ENCODE measurements around the gene TP53I13.

TP53I13 gene

DNA sequence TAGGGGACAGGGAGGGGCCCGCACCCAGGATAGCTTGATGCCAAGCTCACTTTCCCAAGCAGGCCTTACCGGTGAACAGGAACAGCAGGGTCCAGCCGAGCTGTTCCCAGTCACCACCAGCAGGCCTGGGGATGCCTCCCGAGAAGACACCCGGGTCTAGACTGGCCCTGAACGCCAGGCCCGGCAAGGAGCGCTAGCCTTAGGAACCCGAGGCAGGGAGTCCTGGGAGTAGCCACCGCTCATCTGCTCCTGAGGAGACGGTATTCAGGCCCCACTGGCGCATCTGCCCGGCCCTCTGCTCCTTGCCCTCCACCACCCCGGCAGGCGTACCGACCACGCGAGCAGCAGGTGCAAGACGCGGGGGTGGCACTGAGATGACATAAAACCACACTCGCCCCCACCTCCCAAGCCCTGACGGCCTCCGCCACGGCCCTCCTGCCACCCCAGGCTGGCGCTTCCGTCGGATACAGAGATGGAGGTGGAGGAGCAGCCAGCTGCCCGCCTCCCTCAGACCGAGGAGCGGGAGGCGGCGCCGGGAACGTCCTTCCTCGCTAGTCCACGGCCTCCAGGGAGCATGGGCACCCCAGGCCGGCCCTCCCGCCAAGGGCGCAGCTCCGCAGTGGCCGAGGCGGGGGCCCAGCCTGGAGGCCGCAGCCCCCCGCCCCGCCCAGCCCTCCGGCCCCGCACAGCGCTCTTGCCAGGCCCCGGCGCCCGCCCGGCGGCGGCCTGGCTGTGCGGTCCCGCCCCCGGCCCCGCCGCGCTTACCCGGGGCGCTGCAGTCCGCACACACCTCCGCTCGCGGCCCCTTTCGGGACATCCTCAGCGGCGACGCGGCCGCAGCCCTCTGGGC is 20.3 kb downstream of the TP53I13 start:
- Histone ChIP-seq H3K36me3 (ENCODE audit: control insufficient read depth, insufficient read depth, low read length) (no peaks in the 10 kb centered on the region), H3K4me3 (ENCODE audit: insufficient read depth, low read depth, low read length) (peak overlapping the region; percentile 88), H3K9me3 (ENCODE audit: control insufficient read depth, low read length) (no peaks in the 10 kb centered on the region), H3K4me1 (ENCODE audit: control insufficient read depth, insufficient read depth, low read length) (peaks cover 56% of the 10 kb centered on the region), H3K27ac (ENCODE audit: insufficient read depth, low read depth, low read length, poor library complexity, severe bottlenecking) (no peak overlapping the region), H3K27me3 (ENCODE audit: control insufficient read depth, insufficient read depth, low read length, poor library complexity, severe bottlenecking) (peaks cover 13% of the 10 kb centered on the region)
- WGBS, 2 experiments, result 1% methylated on average over 72 of the region's 72 CpGs

DNA sequence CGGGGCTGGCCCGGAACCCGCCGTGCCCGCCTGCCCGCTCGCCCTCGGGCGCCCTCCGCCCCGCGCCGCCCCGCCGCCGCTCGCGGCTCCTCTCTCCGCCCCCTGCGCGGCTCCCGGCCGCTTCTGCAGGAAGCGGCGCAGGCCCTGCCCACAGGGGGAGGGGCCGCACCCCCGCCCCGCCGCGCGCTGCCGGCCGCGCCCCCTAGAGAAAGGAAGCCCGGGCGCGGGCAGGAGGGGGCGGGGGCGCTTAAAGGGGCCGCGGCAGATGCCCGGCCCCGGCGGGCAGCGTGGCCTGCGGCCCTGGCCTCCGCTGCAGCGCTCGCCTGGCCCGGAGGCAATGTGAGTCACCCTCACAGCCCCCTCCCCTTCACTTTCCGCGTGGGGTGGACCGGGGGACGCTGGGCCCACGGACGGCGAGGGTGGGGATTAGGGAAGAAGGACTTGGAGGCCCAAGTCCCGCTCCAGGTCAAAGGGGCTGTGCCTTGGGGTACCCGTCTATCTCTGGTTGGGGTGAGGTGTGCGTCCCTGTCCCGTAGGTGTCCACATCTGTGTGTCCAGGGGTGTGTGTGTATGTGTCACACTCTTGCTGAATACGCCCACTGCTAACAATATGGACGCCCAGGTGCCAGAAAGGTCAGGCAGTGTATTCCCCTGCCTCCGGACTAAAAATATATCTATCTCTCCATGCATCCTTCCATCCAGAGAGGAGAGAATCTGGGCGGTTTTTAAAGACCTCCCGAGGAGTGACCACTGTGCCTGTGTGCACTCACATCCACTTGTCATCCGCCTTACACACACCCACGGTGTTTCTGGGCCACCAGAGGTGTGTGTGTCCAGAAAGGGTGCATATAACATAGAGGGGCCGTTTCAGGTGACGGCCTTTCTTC is 21.3 kb downstream of the TP53I13 start, which contains the start of gene GIT1:
Gene GIT1, minus strand, starts transcription at position 125 of the 887 bp plus-strand sequence. CDS start 270 bp downstream, outside the sequence.
- H3K4me1 ChIP-seq (ENCODE audit: control insufficient read depth, insufficient read depth, low read length), result peaks cover 58% of the 10 kb centered on the region
- H3K27ac ChIP-seq (ENCODE audit: insufficient read depth, low read depth, low read length, poor library complexity, severe bottlenecking), result no peak within 1 kb of the TSS
- WGBS, 2 experiments, result 9% methylated on average over 70 of the region's 70 CpGs

DNA sequence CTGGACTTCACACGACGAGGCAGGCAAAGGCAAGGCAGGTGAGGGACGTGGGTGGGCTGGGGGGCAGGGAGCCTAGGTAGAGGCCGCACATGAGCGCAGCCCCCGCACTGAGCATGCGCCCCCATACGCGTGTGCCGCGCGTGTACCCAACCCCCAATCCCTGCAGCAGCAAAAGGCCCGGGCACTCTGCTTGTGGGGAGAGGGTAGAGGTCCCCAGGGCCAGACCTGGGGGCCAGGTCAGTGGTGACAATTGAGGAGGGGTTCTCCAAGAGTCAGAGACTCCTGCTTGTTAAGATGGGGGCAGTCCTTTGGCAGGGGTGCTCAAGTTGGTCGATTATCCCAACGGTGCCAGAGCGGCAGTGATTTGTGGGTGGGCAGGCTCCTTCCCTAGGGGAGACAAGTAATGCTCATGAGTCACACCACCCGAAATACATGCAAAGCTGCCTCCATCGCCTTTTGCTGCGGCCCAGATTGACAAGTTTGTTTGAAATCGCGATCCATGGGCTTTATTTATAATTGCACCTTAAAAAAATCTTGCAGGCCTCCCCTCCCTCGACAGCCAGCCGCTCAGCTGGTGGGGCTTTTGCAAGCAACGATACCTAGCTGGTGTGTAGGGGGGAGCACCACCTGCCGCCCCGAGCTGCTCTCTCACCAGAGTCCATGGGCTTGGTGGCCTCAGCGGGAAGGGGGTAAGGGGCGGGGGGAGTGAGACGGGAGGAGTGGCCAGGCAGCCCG is 22.1 kb downstream of the TP53I13 start:
- Histone ChIP-seq H3K27me3 (ENCODE audit: control insufficient read depth, insufficient read depth, low read length, poor library complexity, severe bottlenecking) (peaks cover 16% of the 10 kb centered on the region), H3K36me3 (ENCODE audit: control insufficient read depth, insufficient read depth, low read length) (no peaks in the 10 kb centered on the region), H3K27ac (ENCODE audit: insufficient read depth, low read depth, low read length, poor library complexity, severe bottlenecking) (no peak overlapping the region), H3K4me1 (ENCODE audit: control insufficient read depth, insufficient read depth, low read length) (peaks cover 58% of the 10 kb centered on the region), H3K9me3 (ENCODE audit: control insufficient read depth, low read length) (no peaks in the 10 kb centered on the region), H3K4me3 (ENCODE audit: insufficient read depth, low read depth, low read length) (peak overlapping the region; percentile 42)
- 23 to 27% methylated on average over 30 of the region's 30 CpGs for WGBS, 2 experiments

More for the DNA sequence above, 21.3 kb downstream of the TP53I13 start, which contains the start of gene GIT1:
- H3K9me3 ChIP-seq (ENCODE audit: control insufficient read depth, low read length), result no peaks in the 10 kb centered on the region
- peaks cover 16% of the 10 kb centered on the region for H3K27me3 ChIP-seq (ENCODE audit: control insufficient read depth, insufficient read depth, low read length, poor library complexity, severe bottlenecking)
- H3K4me3 ChIP-seq (ENCODE audit: insufficient read depth, low read depth, low read length), result peak within 1 kb of the TSS; percentile 88
- no peaks in the 10 kb centered on the region for H3K36me3 ChIP-seq (ENCODE audit: control insufficient read depth, insufficient read depth, low read length)

DNA sequence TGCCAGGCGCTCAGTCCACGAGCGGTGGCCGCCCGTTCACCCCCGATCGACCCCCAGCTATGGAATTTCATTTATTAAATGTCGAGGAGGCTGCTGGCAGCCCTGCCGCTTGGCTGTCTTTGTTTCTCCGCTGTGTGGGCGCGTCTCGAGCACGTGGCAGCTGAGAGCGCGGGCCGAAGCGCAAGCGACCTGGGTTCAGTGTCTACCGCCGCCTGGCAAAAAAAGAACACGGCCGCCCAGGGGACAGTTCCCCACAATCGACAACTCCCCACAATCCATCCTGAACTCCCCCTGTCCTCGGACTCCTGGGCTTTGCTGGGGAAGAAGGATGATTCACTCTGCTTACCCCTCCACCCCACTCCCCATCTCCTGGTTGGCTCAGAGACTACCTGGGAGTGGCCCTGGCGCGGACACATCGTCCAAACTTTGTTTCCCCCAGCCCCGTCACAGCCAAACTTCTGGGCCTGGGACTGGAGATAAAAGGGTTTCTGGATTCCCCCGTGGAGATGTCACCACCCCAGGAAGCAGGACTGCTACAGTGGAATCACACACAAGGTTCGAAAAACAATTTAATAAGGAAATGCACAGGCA is 22.7 kb downstream of the TP53I13 start:
- H3K36me3 ChIP-seq (ENCODE audit: control insufficient read depth, insufficient read depth, low read length), result no peaks in the 10 kb centered on the region
- H3K27ac ChIP-seq (ENCODE audit: insufficient read depth, low read depth, low read length, poor library complexity, severe bottlenecking), result no peak overlapping the region
- H3K4me3 ChIP-seq (ENCODE audit: insufficient read depth, low read depth, low read length), result peak overlapping the region; percentile 42
- WGBS, 2 experiments, result 0 to 1% methylated on average over 31 of the region's 31 CpGs
- peaks cover 61% of the 10 kb centered on the region for H3K4me1 ChIP-seq (ENCODE audit: control insufficient read depth, insufficient read depth, low read length)
- no peaks in the 10 kb centered on the region for H3K9me3 ChIP-seq (ENCODE audit: control insufficient read depth, low read length)
- peaks cover 16% of the 10 kb centered on the region for H3K27me3 ChIP-seq (ENCODE audit: control insufficient read depth, insufficient read depth, low read length, poor library complexity, severe bottlenecking)

DNA sequence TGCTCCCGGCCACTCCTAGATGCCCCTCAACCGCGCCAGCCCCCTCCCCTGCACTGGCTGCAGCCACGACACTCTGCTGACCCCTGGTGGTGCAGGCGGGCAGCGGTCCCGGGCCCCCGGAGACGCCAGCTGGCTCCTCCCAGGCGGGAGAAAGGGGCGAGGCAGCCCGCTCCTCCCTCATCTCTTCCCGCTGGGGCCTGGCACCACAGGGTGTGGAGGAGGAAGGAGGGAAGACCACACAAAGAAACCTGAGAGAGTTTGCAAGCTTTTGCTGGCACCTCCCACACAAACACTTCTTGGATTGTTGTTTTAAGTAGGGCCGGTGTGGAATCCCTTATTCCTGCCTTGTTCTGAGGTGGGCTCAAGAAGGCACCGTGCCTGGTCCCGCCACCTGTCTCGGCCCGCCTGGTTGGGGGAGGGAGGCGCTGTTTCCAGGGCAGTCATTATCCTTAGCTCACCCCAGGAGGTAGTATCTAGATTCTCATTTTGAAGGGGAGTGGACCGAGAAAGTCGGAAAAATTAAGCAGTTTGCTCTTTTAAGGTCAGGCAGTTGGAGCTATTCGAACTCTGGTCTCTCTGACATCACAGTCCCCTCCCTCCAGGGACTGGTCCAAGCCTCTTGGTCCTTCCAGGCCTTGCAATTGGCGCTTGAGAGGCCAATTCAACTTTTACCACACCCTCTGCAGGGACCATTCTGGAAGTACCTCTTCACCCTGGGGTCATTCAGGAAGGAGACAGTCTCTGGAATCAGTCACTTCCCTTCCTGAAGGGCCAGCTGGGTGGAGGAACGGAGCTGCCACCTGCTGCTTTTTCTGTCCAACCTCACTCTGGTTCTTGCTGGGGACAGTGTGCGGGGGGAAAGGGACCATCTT is 23.5 kb downstream of the TP53I13 start:
- Histone ChIP-seq H3K4me3 (ENCODE audit: insufficient read depth, low read depth, low read length) (peak overlapping the region; percentile 42), H3K27me3 (ENCODE audit: control insufficient read depth, insufficient read depth, low read length, poor library complexity, severe bottlenecking) (peaks cover 16% of the 10 kb centered on the region), H3K27ac (ENCODE audit: insufficient read depth, low read depth, low read length, poor library complexity, severe bottlenecking) (peak overlapping the region; percentile 74), H3K9me3 (ENCODE audit: control insufficient read depth, low read length) (no peaks in the 10 kb centered on the region), H3K36me3 (ENCODE audit: control insufficient read depth, insufficient read depth, low read length) (no peaks in the 10 kb centered on the region), H3K4me1 (ENCODE audit: control insufficient read depth, insufficient read depth, low read length) (peaks cover 66% of the 10 kb centered on the region)
- WGBS, 2 experiments, result 5 to 6% methylated on average over 25 of the region's 25 CpGs

DNA sequence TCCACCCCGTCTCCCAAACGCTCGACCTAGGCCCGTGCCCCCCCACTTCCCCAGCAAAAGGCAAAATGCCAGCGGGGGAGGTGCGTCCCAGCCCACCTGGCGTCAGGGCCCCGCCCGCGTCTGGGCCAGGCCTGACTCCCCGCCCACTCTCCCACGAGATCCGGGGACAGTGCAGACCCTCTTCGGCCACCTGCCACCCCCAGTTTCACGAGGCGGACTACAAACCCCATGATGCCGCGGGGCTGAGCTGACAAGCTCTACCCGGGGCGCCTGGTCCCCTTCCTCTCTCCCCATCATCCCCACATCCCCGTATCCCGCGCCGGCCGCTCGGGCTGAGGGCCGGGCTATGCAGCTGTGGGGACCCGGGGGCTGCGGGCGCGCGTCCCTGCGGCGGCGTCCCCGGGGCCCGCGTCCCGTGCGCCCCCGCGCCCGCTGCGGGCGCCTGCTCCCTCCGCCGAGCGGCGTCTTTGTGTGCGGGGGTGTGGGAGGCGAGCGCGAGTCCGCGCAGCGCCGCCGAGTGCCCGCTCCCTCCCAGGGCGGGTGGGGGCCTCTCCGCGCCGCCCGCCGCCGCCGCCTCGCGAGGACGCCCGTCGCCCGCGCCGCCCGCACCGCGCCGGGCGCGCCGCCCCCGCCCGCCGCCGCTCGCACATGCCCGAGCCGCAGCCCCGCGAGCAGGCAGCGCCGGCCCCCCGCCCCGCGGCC is 24.5 kb downstream of the TP53I13 start, which contains the start of gene ANKRD13B:
Gene ANKRD13B, plus strand, starts transcription at position 283 of the 702 bp plus-strand sequence. CDS start 490 bp downstream, outside the sequence.
- peak within 1 kb of the TSS; percentile 56 for H3K4me3 ChIP-seq (ENCODE audit: insufficient read depth, low read depth, low read length)
- peaks cover 16% of the 10 kb centered on the region for H3K27me3 ChIP-seq (ENCODE audit: control insufficient read depth, insufficient read depth, low read length, poor library complexity, severe bottlenecking)
- H3K27ac ChIP-seq (ENCODE audit: insufficient read depth, low read depth, low read length, poor library complexity, severe bottlenecking), result peak within 1 kb of the TSS; percentile 74
- no peaks in the 10 kb centered on the region for H3K9me3 ChIP-seq (ENCODE audit: control insufficient read depth, low read length)
- 1% methylated on average over 96 of the region's 96 CpGs for WGBS, 2 experiments
- H3K4me1 ChIP-seq (ENCODE audit: control insufficient read depth, insufficient read depth, low read length), result peaks cover 66% of the 10 kb centered on the region
- H3K36me3 ChIP-seq (ENCODE audit: control insufficient read depth, insufficient read depth, low read length), result no peaks in the 10 kb centered on the region

DNA sequence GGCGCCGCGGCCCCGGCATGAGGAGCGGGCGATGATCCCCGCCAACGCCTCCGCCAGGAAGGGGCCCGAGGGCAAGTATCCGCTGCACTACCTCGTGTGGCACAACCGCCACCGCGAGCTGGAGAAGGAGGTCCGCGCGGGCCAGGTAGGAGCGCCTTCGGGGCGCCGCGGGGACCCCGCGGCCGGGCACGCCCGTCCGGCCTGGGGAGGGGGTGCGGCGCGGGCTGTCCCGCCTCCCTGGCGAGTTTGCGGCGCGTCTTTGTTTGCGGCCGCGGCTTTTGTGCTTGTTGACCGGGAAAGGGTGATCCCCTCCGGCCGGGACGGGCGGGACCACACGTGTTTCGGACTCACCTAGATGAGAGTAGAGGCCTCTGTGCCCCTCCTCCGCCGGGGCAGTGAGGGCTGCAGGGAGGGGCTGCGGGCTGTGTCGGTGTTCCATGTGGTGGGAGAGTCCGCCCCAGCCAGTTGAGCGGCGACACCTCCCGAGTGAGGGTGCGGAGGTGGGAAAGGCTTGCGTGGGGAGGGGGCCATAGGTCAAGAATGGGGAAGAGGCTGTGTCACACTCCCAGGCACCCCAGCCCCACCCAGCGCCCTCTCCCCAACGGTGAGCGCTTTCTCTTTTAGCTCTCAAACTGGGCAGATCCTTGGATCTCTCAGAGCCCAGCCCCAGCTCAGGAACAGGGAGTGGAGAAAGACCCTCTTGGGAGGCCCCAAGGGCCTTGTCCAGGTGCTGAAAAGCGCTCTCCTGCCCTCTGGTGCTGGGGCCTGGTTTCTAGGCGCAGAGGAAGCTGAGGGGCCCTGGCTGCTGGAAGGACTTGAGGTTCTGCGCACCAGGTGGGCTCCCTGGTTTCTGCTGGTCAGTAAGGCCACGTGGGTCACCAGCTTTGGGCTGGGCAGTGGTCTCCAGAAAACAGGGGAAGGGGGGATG is 25.4 kb downstream of the TP53I13 start:
- Histone ChIP-seq H3K4me3 (ENCODE audit: insufficient read depth, low read depth, low read length) (peak overlapping the region; percentile 56), H3K4me1 (ENCODE audit: control insufficient read depth, insufficient read depth, low read length) (peaks cover 63% of the 10 kb centered on the region), H3K27ac (ENCODE audit: insufficient read depth, low read depth, low read length, poor library complexity, severe bottlenecking) (no peak overlapping the region), H3K27me3 (ENCODE audit: control insufficient read depth, insufficient read depth, low read length, poor library complexity, severe bottlenecking) (peaks cover 16% of the 10 kb centered on the region), H3K36me3 (ENCODE audit: control insufficient read depth, insufficient read depth, low read length) (no peaks in the 10 kb centered on the region), H3K9me3 (ENCODE audit: control insufficient read depth, low read length) (no peaks in the 10 kb centered on the region)
- 2% methylated on average over 64 of the region's 64 CpGs for WGBS, 2 experiments

DNA sequence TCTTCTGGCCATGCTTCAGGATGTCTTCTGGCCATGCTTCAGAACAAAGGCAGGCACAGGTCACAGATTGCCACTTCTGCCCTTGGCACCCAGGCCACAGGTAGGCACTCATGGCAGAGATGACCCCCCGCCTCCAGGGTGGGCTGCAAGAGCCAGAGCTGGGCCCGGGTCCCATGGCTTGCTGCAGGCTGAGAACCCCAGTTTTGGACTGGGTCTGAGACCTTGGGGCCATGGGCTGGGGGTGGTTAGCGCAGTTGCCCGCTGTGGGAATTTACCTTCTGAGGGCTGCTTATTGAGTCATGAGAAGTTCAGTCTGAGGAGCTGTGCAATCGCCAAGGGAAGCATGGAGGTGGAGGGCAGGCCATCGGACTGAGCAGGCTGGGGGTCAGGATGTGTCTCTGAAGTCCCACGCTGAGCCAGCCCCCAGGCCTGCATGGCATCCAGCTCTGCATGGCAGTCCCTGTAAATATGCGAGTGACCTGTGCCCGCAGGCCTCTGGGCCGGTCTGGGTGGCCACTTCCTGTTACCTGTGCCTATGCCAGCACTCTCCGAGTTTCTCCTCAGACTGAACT is 26.1 kb downstream of the TP53I13 start:
- peaks cover 16% of the 10 kb centered on the region for H3K27me3 ChIP-seq (ENCODE audit: control insufficient read depth, insufficient read depth, low read length, poor library complexity, severe bottlenecking)
- no peak overlapping the region for H3K27ac ChIP-seq (ENCODE audit: insufficient read depth, low read depth, low read length, poor library complexity, severe bottlenecking)
- H3K36me3 ChIP-seq (ENCODE audit: control insufficient read depth, insufficient read depth, low read length), result no peaks in the 10 kb centered on the region
- H3K9me3 ChIP-seq (ENCODE audit: control insufficient read depth, low read length), result no peaks in the 10 kb centered on the region
- no peak overlapping the region for H3K4me3 ChIP-seq (ENCODE audit: insufficient read depth, low read depth, low read length)
- peaks cover 63% of the 10 kb centered on the region for H3K4me1 ChIP-seq (ENCODE audit: control insufficient read depth, insufficient read depth, low read length)
- 89 to 90% methylated on average over 11 of the region's 11 CpGs for whole genome bisulfite sequencing, 2 experiments
